HG02870 (cell line): ENCODE results near the gene IL10RB.

ENCODE experiments used
- ATAC-seq: cut with Tn5 transposase; IDR thresholded peaks from one replicate; pipeline ENCODE4 v1.9.1; 2021; ENCODE audit warnings: mild to moderate bottlenecking, moderate library complexity; ENCODE audit not compliant: unreplicated experiment

Gene IL10RB

DNA sequence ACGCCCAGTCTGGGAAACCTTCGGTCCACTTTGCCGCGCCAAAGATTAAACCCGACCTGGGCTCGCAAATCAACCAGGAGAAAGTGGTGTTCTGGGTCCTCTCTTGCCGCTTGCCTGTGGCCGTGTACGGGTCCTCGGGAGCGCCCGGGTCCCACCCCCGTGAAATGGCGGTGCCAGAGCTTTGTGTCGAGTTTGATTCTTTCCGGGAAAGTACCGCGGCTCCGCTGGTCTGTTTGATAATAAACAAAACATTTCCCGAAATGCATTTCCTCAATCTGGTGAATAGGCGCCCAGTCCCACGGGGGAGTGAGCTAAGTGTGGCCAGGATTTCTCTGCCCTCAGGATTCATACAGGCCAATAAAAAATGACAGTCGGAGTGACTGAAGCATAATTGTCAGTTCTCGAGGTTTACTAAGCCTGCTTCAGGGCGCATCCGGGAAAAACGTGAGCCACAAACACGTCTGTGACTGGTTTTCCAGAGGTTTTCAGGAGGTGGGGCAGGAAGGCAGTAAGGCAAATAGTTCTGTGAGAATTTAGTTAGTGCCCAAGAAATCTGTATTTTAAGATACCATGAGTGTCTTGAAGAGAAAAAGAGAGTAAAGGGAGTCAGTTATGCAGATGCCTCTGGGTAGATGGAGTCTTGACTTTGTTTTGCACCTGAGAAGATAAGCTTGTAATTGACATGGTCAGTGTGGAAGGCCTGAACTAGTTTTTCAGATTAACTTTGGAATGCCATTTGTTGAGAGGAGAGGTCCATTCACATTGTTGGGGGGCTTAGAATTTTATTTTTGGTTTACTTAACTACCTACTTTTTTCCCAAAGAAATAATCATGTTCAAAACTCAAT is 59.3 kb downstream of the IL10RB start:
- ATAC-seq = peak; percentile 15

DNA sequence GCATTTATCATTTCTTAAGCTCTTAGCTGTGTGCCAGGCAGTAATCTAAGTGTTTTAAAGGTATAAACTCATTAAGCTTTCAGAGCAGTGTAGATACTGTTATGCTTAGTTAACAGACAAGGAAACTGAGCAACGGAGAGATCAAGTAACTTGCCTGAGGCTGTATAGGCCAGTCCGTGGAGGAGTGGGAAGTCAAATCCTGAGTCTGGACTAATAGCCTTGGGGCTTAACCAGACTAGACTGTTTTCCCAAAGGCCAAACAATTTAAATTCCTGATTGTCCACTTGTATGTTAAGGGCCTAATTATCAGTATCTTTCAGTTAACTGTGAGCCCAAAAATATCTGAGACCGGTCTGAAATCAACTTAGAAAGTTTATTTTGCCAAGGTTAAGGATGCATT is 61.2 kb downstream of the IL10RB start:
- no peak for ATAC-seq

DNA sequence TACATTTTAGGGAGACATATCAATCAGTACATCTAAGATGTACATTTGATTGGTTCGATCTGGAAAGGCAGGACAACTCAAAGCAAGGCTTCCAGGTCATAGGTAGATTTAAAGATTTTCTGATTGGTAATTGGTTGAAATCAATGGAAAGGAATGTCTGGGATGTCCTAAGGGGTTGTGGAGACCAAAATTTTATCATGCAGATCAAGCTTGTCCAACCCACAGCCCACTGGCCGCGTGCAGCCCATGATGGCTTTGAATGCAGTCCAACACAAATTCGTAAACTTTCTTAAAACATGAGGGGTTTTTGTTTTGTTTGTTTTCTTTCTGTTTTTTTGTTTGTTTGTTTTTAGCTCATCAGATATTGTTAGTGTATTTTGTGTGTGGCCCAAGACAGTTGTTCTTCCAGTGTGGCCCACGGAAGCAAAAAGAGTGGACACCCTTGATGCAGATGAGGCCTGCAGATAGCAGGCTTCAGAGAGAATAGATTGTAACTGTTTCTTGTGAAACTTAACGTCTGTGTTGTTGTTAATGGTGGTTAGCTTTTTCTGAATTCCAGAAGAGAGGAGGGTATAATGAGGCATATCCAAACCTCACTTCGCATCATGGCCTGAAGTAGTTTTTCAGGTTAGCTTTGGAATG is 61.7 kb downstream of the IL10RB start:
- ATAC-seq = no peak

DNA sequence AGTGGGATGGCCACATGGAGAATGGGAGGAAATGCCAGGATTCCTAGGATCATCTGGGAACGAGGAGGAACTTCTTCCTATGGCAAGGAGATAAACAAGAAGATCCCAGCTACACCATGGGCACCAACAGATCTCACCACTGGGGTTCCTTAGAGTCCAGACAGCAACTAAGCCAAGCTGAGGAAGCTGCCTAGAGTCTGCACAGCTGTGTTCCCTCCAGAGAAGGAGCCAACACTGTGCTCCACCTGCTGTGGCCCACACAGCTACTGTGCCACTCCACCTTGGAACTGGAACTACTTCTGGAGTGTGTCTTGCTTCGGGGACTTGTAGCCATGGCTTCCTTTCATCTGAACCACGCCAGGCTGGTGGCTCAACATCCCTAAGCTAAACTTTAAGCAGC is 64.6 kb downstream of the IL10RB start:
- no peak for ATAC-seq

- ATAC-seq = peak; percentile 82
Measured at GRCh38 chr21:33332143-33332542, 66.0 kb downstream of the IL10RB start.

DNA sequence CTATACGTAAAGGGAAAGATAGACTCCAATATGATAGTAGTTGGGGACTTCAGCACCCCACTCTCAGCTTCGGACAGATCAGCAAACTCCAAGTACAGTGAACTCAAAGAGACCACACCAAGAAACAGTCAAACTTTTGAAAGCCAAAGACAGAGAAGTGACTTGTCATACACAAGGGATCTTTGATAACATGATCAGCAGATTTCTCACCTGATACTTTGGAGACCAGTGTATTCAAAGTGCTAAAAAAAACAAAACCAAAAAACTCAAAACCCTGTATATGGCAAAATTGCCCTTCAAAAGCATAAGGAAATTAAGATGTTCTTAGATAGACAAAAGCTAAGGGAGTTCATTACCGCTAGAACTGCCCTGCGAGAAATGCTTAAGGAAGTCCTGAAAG is 68.0 kb downstream of the IL10RB start:
- ATAC-seq = no peak

GRCh38 chr21:33334824-33335223 is 68.7 kb downstream of the IL10RB start:
- no peak for ATAC-seq

- ATAC-seq = no peak
Measured at GRCh38 chr21:33339135-33339534, 73.0 kb downstream of the IL10RB start.

GRCh38 chr21:33339918-33340317 is 73.8 kb downstream of the IL10RB start:
- no peak for ATAC-seq

GRCh38 chr21:33345751-33346238 is 79.6 kb downstream of the IL10RB start:
- ATAC-seq = no peak
